ENCODE data around the gene LPIN2. TPM values are rescaled to one million over a fixed set of nuclear protein-coding genes. Genes with fewer than 3 reads are reported as not detected.

The LPIN2 gene
- total and polyA plus RNA-seq, 2 of the 13 experiments (the other 11 are each of a cell fraction or from before 2014, with no cell fraction given) = 46.0 to 119 TPM

DNA sequence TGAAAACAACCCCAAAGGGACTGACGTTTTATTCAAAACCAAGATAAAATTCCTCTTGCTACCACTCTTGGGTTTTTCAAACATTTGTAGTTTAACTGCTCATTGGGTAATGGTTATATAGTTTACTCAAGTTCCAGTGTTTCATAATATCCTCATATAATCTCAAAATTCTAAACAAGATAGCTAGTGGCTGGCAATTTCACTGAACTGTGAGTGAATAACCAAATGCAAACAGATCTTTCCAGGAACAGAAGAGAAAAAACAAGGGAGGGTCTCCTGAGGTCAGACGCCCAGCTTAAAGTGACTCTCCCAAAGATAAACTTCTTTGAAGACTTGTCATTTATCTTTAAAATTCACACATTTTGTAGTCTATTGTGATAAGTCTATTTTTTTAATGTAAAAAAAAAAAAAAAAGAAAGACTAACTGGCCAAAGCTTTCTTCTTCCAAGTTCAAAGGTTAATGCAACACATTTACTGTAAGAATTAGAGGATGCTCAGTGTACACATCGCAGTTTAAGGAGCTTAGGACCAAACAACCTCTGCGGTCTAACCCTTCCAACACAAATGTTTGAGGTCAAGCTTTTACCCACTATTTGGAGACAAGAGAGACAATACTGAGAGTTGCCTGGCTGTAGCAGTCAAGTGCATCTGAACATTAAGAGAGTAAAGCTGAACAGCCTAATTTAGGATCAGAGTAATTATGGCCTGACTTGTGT, 26.6 kb downstream of the LPIN2 start (continued):
- peak; percentile 45; the same call in 1 of the 2 replicates for TF ChIP-seq SOX5 (CRISPR knock-in tag; IDR thresholded peaks at IDR 0.05; ENCODE audit: borderline replicate concordance)
- no peak for TF ChIP-seq ZNF629 (CRISPR knock-in tag; conservative IDR thresholded peaks at IDR 0.05)
- TF ChIP-seq PITX1 (CRISPR knock-in tag; IDR thresholded peaks at IDR 0.05) = peak; percentile 67
- no peak for TF ChIP-seq ZBTB38 (CRISPR knock-in tag; IDR thresholded peaks at IDR 0.05)
- TF ChIP-seq RXRA (CRISPR knock-in tag; IDR thresholded peaks at IDR 0.05) = peak; percentile 48; the same call in 1 of the 2 replicates
- peak; percentile 84 for TF ChIP-seq NCOA2 (CRISPR knock-in tag; IDR thresholded peaks at IDR 0.05)
- TF ChIP-seq TBX2 (CRISPR knock-in tag; IDR thresholded peaks at IDR 0.05; ENCODE audit: borderline replicate concordance) = peak; percentile 65
- TF ChIP-seq ZNF543 (CRISPR knock-in tag; IDR thresholded peaks at IDR 0.05) = no peak
- TF ChIP-seq ZNF496 (CRISPR knock-in tag; IDR thresholded peaks at IDR 0.05; ENCODE audit: insufficient replicate concordance) = no peak
- TF ChIP-seq, protein P1, sequence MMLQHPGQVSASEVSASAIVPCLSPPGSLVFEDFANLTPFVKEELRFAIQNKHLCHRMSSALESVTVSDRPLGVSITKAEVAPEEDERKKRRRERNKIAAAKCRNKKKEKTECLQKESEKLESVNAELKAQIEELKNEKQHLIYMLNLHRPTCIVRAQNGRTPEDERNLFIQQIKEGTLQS (CRISPR knock-in tag; IDR thresholded peaks at IDR 0.05) = no peak
- TF ChIP-seq HMG20B (CRISPR knock-in tag; conservative IDR thresholded peaks at IDR 0.05) = peak; percentile 36; the same call in 1 of the 2 replicates
- TF ChIP-seq NR2C2 (CRISPR knock-in tag; IDR thresholded peaks at IDR 0.05; ENCODE audit: borderline replicate concordance) = peak; percentile 72; the same call in 1 of the 2 replicates
- TF ChIP-seq ATF1 (CRISPR knock-in tag; IDR thresholded peaks at IDR 0.05) = peak; percentile 25; the same call in 1 of the 2 replicates
- TF ChIP-seq PHB2 (IDR thresholded peaks at IDR 0.05; ENCODE audit: partially characterized antibody) = no peak
- TF ChIP-seq, protein P2, sequence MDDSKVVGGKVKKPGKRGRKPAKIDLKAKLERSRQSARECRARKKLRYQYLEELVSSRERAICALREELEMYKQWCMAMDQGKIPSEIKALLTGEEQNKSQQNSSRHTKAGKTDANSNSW (CRISPR knock-in tag; IDR thresholded peaks at IDR 0.05; ENCODE audit: borderline replicate concordance) = no peak
- peak; percentile 82 for TF ChIP-seq HMG20A (CRISPR knock-in tag; IDR thresholded peaks at IDR 0.05; ENCODE audit: borderline replicate concordance)
- peak; percentile 84 for TF ChIP-seq TBL1XR1 (IDR thresholded peaks at IDR 0.05; ENCODE audit: borderline replicate concordance, low read length, partially characterized antibody)
- TF ChIP-seq PPARG (CRISPR knock-in tag; conservative IDR thresholded peaks at IDR 0.05) = 0 out of 2 replicates have a peak, but pooled peaks have one; percentile 5
- TF ChIP-seq ZNF331 (CRISPR knock-in tag; IDR thresholded peaks at IDR 0.05) = peak; percentile 35; the same call in 1 of the 2 replicates
- TF ChIP-seq POLR2AphosphoS5 (IDR thresholded peaks at IDR 0.05; ENCODE audit: low read depth, low read length) = no peak
- peak; percentile 39; the same call in 1 of the 2 replicates for TF ChIP-seq MED1 (CRISPR knock-in tag; IDR thresholded peaks at IDR 0.05)
- TF ChIP-seq, protein P3, sequence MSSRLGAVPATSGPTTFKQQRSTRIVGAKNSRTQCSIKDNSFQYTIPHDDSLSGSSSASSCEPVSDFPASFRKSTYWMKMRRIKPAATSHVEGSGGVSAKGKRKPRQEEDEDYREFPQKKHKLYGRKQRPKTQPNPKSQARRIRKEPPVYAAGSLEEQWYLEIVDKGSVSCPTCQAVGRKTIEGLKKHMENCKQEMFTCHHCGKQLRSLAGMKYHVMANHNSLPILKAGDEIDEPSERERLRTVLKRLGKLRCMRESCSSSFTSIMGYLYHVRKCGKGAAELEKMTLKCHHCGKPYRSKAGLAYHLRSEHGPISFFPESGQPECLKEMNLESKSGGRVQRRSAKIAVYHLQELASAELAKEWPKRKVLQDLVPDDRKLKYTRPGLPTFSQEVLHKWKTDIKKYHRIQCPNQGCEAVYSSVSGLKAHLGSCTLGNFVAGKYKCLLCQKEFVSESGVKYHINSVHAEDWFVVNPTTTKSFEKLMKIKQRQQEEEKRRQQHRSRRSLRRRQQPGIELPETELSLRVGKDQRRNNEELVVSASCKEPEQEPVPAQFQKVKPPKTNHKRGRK (CRISPR knock-in tag; IDR thresholded peaks at IDR 0.05) = no peak
- peak; percentile 63; the same call in 1 of the 2 replicates for TF ChIP-seq GATA4 (IDR thresholded peaks at IDR 0.05; ENCODE audit: borderline replicate concordance, low read depth)
- no peak for TF ChIP-seq NONO (IDR thresholded peaks at IDR 0.05)
- TF ChIP-seq NONO (CRISPR knock-in tag; conservative IDR thresholded peaks at IDR 0.05) = no peak
- TF ChIP-seq CREM (IDR thresholded peaks at IDR 0.05) = peak; percentile 86
- TF ChIP-seq CREM (CRISPR knock-in tag; IDR thresholded peaks at IDR 0.05) = no peak
- TF ChIP-seq ARNT2 (CRISPR knock-in tag; IDR thresholded peaks at IDR 0.05; ENCODE audit: low read depth) = no peak
- TF ChIP-seq ZNF484 (CRISPR knock-in tag; IDR thresholded peaks at IDR 0.05; ENCODE audit: borderline replicate concordance, low read depth) = no peak
- peak; percentile 72; the same call in 1 of the 2 replicates for TF ChIP-seq NFIC (IDR thresholded peaks at IDR 0.05; ENCODE audit: low read length)

Data from HepG2 (cell line).